ENCODE results near the gene DSC1.

DNA sequence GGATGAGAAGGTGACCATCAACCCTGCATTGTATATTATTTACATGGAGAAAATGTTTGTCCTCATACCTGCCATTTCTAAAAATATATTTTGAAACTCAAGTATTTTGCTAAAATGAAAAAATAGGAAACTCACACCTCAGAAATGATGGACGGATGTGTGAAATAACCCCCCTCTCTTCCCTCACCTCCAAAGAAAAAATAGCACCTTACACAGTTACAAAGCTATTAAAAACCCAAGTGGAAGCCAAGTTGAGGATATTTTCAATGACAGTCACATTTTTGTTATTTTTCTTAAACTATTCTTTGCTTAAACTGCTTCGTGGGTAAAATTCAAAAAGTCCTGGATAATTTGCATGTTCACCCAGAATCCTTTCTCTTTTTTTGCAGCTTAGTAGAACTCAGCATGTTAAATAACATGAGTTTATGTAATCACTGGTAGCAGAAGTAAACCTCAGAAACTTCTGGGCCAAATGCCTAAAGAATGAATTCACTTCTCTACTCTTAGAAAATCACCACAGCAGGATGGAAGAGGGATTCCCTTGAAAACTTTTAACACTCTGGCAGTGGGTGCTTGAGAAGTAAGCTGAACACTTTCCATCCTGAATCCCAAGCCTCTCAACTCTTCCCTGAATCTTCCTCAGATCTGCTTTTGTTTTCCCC, 768 bp downstream of the DSC1 start:
- no peak for TF ChIP-seq SP2 (IDR thresholded peaks at IDR 0.05; ENCODE audit: low read length)
- TF ChIP-seq, protein P1, sequence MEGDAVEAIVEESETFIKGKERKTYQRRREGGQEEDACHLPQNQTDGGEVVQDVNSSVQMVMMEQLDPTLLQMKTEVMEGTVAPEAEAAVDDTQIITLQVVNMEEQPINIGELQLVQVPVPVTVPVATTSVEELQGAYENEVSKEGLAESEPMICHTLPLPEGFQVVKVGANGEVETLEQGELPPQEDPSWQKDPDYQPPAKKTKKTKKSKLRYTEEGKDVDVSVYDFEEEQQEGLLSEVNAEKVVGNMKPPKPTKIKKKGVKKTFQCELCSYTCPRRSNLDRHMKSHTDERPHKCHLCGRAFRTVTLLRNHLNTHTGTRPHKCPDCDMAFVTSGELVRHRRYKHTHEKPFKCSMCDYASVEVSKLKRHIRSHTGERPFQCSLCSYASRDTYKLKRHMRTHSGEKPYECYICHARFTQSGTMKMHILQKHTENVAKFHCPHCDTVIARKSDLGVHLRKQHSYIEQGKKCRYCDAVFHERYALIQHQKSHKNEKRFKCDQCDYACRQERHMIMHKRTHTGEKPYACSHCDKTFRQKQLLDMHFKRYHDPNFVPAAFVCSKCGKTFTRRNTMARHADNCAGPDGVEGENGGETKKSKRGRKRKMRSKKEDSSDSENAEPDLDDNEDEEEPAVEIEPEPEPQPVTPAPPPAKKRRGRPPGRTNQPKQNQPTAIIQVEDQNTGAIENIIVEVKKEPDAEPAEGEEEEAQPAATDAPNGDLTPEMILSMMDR (IDR thresholded peaks at IDR 0.05; ENCODE audit: control extremely low read depth in 1 of 3, insufficient read depth in 1 of 3, low read depth in 1 of 3, low read length in 3 of 3): no peak
- TF ChIP-seq POLR2AphosphoS5 (IDR thresholded peaks at IDR 0.05; ENCODE audit: low read depth, low read length): no peak
- TF ChIP-seq ZNF274 (IDR thresholded peaks at IDR 0.05; ENCODE audit: borderline replicate concordance, extremely low read depth, low read length): no peak
- no peak for TF ChIP-seq SIN3A (conservative IDR thresholded peaks at IDR 0.05 in 1 of 2, IDR thresholded peaks at IDR 0.05 in 1 of 2; ENCODE audit: low read depth in 1 of 2, low read length in 2 of 2)
- no peak for TF ChIP-seq E2F6 (IDR thresholded peaks at IDR 0.05)
- TF ChIP-seq JUN (IDR thresholded peaks at IDR 0.05; ENCODE audit: low read depth, low read length): no peak
- TF ChIP-seq USF2 (IDR thresholded peaks at IDR 0.05; ENCODE audit: low read length): no peak
- no peak for TF ChIP-seq YY1 (IDR thresholded peaks at IDR 0.05; ENCODE audit: low read depth, low read length)
- no peak for TF ChIP-seq POLR2A (IDR thresholded peaks at IDR 0.05; ENCODE audit: control extremely low read depth in 1 of 2, low read depth in 2 of 2, low read length in 2 of 2)
- TF ChIP-seq, protein P2, sequence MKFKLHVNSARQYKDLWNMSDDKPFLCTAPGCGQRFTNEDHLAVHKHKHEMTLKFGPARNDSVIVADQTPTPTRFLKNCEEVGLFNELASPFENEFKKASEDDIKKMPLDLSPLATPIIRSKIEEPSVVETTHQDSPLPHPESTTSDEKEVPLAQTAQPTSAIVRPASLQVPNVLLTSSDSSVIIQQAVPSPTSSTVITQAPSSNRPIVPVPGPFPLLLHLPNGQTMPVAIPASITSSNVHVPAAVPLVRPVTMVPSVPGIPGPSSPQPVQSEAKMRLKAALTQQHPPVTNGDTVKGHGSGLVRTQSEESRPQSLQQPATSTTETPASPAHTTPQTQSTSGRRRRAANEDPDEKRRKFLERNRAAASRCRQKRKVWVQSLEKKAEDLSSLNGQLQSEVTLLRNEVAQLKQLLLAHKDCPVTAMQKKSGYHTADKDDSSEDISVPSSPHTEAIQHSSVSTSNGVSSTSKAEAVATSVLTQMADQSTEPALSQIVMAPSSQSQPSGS (IDR thresholded peaks at IDR 0.05; ENCODE audit: low read length): no peak
- no peak for TF ChIP-seq CEBPB (IDR thresholded peaks at IDR 0.05; ENCODE audit: low read depth, low read length)
- no peak for TF ChIP-seq EZH2 (IDR thresholded peaks at IDR 0.05; ENCODE audit: low read depth, low read length, severe bottlenecking)
